ENCODE results near the gene FZD10.

Gene FZD10

GRCh38 chr12:130198026-130198662, 35.9 kb downstream of the FZD10 start:
- no peak for TF ChIP-seq YY1 (IDR thresholded peaks at IDR 0.05; ENCODE audit: low read depth)
- no peak for TF ChIP-seq FOXM1 (IDR thresholded peaks at IDR 0.05; ENCODE audit: borderline replicate concordance, low read depth)
- no peak for TF ChIP-seq TEAD4 (IDR thresholded peaks at IDR 0.05)
- TF ChIP-seq EP300 (IDR thresholded peaks at IDR 0.05; ENCODE audit: borderline replicate concordance) = no peak
- TF ChIP-seq REST (IDR thresholded peaks at IDR 0.05; ENCODE audit: low read depth) = no peak
- TF ChIP-seq CREB1 (IDR thresholded peaks at IDR 0.05; ENCODE audit: low read depth) = no peak
- TF ChIP-seq MAX (IDR thresholded peaks at IDR 0.05) = no peak
- TF ChIP-seq NFIC (IDR thresholded peaks at IDR 0.05) = no peak
- no peak for TF ChIP-seq ZBTB7A (IDR thresholded peaks at IDR 0.05; ENCODE audit: low read depth)
- no peak for TF ChIP-seq CEBPB (IDR thresholded peaks at IDR 0.05)
- no peak for TF ChIP-seq RAD21 (IDR thresholded peaks at IDR 0.05; ENCODE audit: low read depth)
- TF ChIP-seq TAF1 (IDR thresholded peaks at IDR 0.05; ENCODE audit: low read depth) = no peak
- no peak for TF ChIP-seq EGR1 (IDR thresholded peaks at IDR 0.05)
- no peak for TF ChIP-seq TCF12 (IDR thresholded peaks at IDR 0.05; ENCODE audit: low read depth)
- TF ChIP-seq USF1 (IDR thresholded peaks at IDR 0.05) = no peak

GRCh38 chr12:130198663-130199060, 36.4 kb downstream of the FZD10 start:
- TF ChIP-seq REST (IDR thresholded peaks at IDR 0.05; ENCODE audit: low read depth) (no peak), RAD21 (IDR thresholded peaks at IDR 0.05; ENCODE audit: low read depth) (no peak), MAX (IDR thresholded peaks at IDR 0.05) (no peak), ZBTB7A (IDR thresholded peaks at IDR 0.05; ENCODE audit: low read depth) (no peak), TEAD4 (IDR thresholded peaks at IDR 0.05) (no peak), EP300 (IDR thresholded peaks at IDR 0.05; ENCODE audit: borderline replicate concordance) (no peak), CREB1 (IDR thresholded peaks at IDR 0.05; ENCODE audit: low read depth) (no peak), TAF1 (IDR thresholded peaks at IDR 0.05; ENCODE audit: low read depth) (no peak), CEBPB (IDR thresholded peaks at IDR 0.05) (no peak), TCF12 (IDR thresholded peaks at IDR 0.05; ENCODE audit: low read depth) (no peak), EGR1 (IDR thresholded peaks at IDR 0.05) (no peak), NFIC (IDR thresholded peaks at IDR 0.05) (no peak)

- no peak for TF ChIP-seq USF1 (IDR thresholded peaks at IDR 0.05)
Measured at GRCh38 chr12:130199581-130200390, 37.5 kb downstream of the FZD10 start.

- no peak for TF ChIP-seq TCF12 (IDR thresholded peaks at IDR 0.05; ENCODE audit: low read depth)
- no peak for TF ChIP-seq RAD21 (IDR thresholded peaks at IDR 0.05; ENCODE audit: low read depth)
Measured at GRCh38 chr12:130200445-130200844, 38.2 kb downstream of the FZD10 start.

GRCh38 chr12:130201037-130201436, 38.8 kb downstream of the FZD10 start:
- TF ChIP-seq CREB1 (IDR thresholded peaks at IDR 0.05; ENCODE audit: low read depth) = no peak
- no peak for TF ChIP-seq USF1 (IDR thresholded peaks at IDR 0.05)
- no peak for TF ChIP-seq YY1 (IDR thresholded peaks at IDR 0.05; ENCODE audit: low read depth)
- TF ChIP-seq EP300 (IDR thresholded peaks at IDR 0.05; ENCODE audit: borderline replicate concordance) = no peak
- TF ChIP-seq ZBTB7A (IDR thresholded peaks at IDR 0.05; ENCODE audit: low read depth) = no peak
- TF ChIP-seq TAF1 (IDR thresholded peaks at IDR 0.05; ENCODE audit: low read depth) = no peak
- no peak for TF ChIP-seq CEBPB (IDR thresholded peaks at IDR 0.05)
- TF ChIP-seq NFIC (IDR thresholded peaks at IDR 0.05) = no peak
- no peak for TF ChIP-seq TCF12 (IDR thresholded peaks at IDR 0.05; ENCODE audit: low read depth)
- no peak for TF ChIP-seq MAX (IDR thresholded peaks at IDR 0.05)
